ENCODE data around the gene ARHGEF17. TPM values are rescaled to one million over a fixed set of nuclear protein-coding genes. Genes with fewer than 3 reads are reported as not detected.

ARHGEF17 gene
- total and polyA plus RNA-seq, 2 of the 13 experiments (the other 11 are each of a cell fraction or from before 2014, with no cell fraction given): 10.7 to 28.8 TPM

- TF ChIP-seq ATF7-NPFF (CRISPR knock-in tag; IDR thresholded peaks at IDR 0.05; ENCODE audit: low read depth) (0 out of 2 replicates have a peak, but pooled peaks have one; percentile 26), HMG20A (CRISPR knock-in tag; IDR thresholded peaks at IDR 0.05; ENCODE audit: borderline replicate concordance) (no peak), ZNF235 (CRISPR knock-in tag; IDR thresholded peaks at IDR 0.05; ENCODE audit: borderline replicate concordance) (no peak), TFDP1 (CRISPR knock-in tag; IDR thresholded peaks at IDR 0.05; ENCODE audit: borderline replicate concordance) (peak; percentile 43; the same call in 1 of the 2 replicates), MIER2 (CRISPR knock-in tag; IDR thresholded peaks at IDR 0.05) (no peak), ZBTB10 (CRISPR knock-in tag; IDR thresholded peaks at IDR 0.05; ENCODE audit: borderline replicate concordance) (no peak), ZNF672 (CRISPR knock-in tag; IDR thresholded peaks at IDR 0.05) (no peak), ZNF747 (CRISPR knock-in tag; IDR thresholded peaks at IDR 0.05; ENCODE audit: borderline replicate concordance) (0 out of 2 replicates have a peak, but pooled peaks have one; percentile 4), GZF1 (CRISPR knock-in tag; IDR thresholded peaks at IDR 0.05) (no peak), ARNTL (CRISPR knock-in tag; IDR thresholded peaks at IDR 0.05) (no peak), XRCC5 (optimal IDR thresholded peaks at IDR 0.05; ENCODE audit: low read length) (no peak), NR2F6 (IDR thresholded peaks at IDR 0.05) (no peak), NR2F6 (CRISPR knock-in tag; IDR thresholded peaks at IDR 0.05) (0 out of 2 replicates have a peak, but pooled peaks have one; percentile 8), ZNF207 (IDR thresholded peaks at IDR 0.05; ENCODE audit: borderline replicate concordance) (no peak), ZFP90 (CRISPR knock-in tag; IDR thresholded peaks at IDR 0.05; ENCODE audit: borderline replicate concordance) (no peak), HIC2 (CRISPR knock-in tag; IDR thresholded peaks at IDR 0.05; ENCODE audit: low read depth) (no peak), ZNF362 (CRISPR knock-in tag; IDR thresholded peaks at IDR 0.05; ENCODE audit: borderline replicate concordance) (no peak), ZKSCAN5 (CRISPR knock-in tag; IDR thresholded peaks at IDR 0.05) (no peak), CENPT (CRISPR knock-in tag; IDR thresholded peaks at IDR 0.05; ENCODE audit: low read depth) (no peak), RCOR2 (CRISPR knock-in tag; IDR thresholded peaks at IDR 0.05) (no peak)
Measured at GRCh38 chr11:73323464-73323863, 15.4 kb downstream of the ARHGEF17 start (continued).

Data from HepG2 (cell line).